HG03575 (cell line): ENCODE results near the gene PEX10.
"Not testable (repeated sequence)": the region's sequence is repeated elsewhere in the genome, so short reads cannot be mapped to it uniquely, and the experiment has no call there.

Experiments
- ATAC-seq: cut with Tn5 transposase; IDR thresholded peaks from one replicate; pipeline ENCODE4 v1.9.1; 2021; ENCODE audit not compliant: unreplicated experiment, insufficient number of reproducible peaks, low FRiP score; ENCODE audit errors: extremely low read depth

Gene PEX10

GRCh38 chr1:2412395-2412772, at the start of gene PEX10:
Gene PEX10, minus strand, starts transcription at chr1:2412564. Its CDS starts 62 bp downstream, at chr1:2412502.
- peak; percentile 49 for ATAC-seq

- no peak for ATAC-seq
Observed at GRCh38 chr1:2460996-2461751, 48.8 kb upstream of the PEX10 start.

GRCh38 chr1:2460203-2460602, 47.8 kb upstream of the PEX10 start:
- ATAC-seq = no peak

GRCh38 chr1:2459757-2460156, 47.4 kb upstream of the PEX10 start:
- no peak for ATAC-seq

GRCh38 chr1:2459102-2459753, 46.9 kb upstream of the PEX10 start:
- ATAC-seq = not testable (repeated sequence)

GRCh38 chr1:2458687-2459086, 46.3 kb upstream of the PEX10 start:
- ATAC-seq = no peak

GRCh38 chr1:2457444-2457843, 45.1 kb upstream of the PEX10 start:
- no peak for ATAC-seq

GRCh38 chr1:2455757-2456156, 43.4 kb upstream of the PEX10 start:
- ATAC-seq = no peak

GRCh38 chr1:2454227-2454626, 41.9 kb upstream of the PEX10 start:
- no peak for ATAC-seq

- ATAC-seq = no peak
Observed at GRCh38 chr1:2452932-2453315, 40.6 kb upstream of the PEX10 start.

GRCh38 chr1:2452201-2452931, 40.0 kb upstream of the PEX10 start:
- no peak for ATAC-seq

GRCh38 chr1:2451741-2452140, 39.4 kb upstream of the PEX10 start:
- no peak for ATAC-seq

- no peak for ATAC-seq
Observed at GRCh38 chr1:2449636-2450454, 37.5 kb upstream of the PEX10 start.

- ATAC-seq = no peak
Observed at GRCh38 chr1:2448098-2448445, 35.7 kb upstream of the PEX10 start.

GRCh38 chr1:2447276-2448097, 35.1 kb upstream of the PEX10 start:
- no peak for ATAC-seq

GRCh38 chr1:2446861-2447260, 34.5 kb upstream of the PEX10 start:
- ATAC-seq = no peak

GRCh38 chr1:2446394-2446793, 34.0 kb upstream of the PEX10 start:
- ATAC-seq = no peak

- ATAC-seq = no peak
Observed at GRCh38 chr1:2445823-2446215, 33.5 kb upstream of the PEX10 start.
